Ramos (cell line): Measurements from ENCODE around the gene VENTX.
"Not testable (repeated sequence)": the region's sequence is repeated elsewhere in the genome, so short reads cannot be mapped to it uniquely, and the experiment has no call there.

Experiments used
- in situ Hi-C: fragments of 300-500 bp; cut with MboI; formaldehyde crosslinking; loops from one replicate; pipeline ENCODE4 v1.14.3; 2022; ENCODE audit warnings: low sequenced_read_pairs; ENCODE audit not compliant: unreplicated experiment

VENTX gene

DNA sequence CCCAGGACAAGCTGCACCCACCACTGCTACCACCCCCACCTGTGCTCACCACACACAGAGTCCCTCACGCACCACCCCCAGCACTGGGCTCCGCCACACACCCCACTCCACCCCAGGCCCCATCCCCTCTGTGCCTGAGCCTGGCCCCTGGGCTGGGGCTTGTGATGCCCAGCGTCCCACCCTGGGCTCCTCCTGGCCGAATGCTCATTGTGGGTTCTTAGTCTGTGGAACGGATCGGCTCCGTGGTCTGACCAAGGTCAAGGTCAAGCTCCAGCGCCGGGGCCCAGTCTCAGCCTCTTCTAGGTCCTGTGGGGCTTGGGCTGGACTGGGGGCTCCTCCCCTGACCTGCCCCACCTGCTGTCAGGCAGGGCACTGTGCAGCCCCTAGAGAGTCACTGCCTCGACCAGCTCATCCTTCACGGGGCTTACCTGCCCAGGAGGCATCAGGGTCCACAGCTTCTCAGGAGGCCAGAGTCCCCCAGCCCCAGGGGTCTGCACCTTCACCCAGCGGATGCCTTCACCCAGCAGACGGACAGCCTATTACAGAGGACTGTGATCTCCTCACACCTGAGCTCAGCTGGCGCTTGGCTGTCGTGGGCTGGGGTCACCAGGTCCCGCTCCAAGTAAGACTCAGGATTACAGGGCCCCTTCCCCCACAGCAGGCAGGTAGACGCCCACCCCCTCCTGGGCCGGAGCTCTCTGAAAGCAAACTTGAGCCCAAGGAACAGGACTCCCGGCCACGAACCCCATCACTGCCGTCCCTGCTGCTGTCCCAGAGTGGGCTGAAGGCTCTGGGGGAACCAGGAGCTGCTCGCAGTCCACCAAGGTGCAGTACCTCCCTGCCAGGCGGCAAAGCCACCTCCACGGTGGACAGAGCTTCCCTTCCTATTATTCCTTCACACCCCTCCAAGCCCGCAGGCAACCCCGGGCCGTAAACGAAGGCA lies 22.9 kb upstream of the VENTX start:
- in situ Hi-C loops = no loop called here

- in situ Hi-C loops = no loop called here
Observed at GRCh38 chr10:133215586-133215985, 22.1 kb upstream of the VENTX start.

- in situ Hi-C loops = no loop called here
Observed at GRCh38 chr10:133216776-133217175, 20.9 kb upstream of the VENTX start.

GRCh38 chr10:133217800-133218589 lies 19.7 kb upstream of the VENTX start:
- in situ Hi-C loops = no loop called here

- in situ Hi-C loops = no loop called here
Observed at GRCh38 chr10:133218891-133219290, 18.8 kb upstream of the VENTX start.

DNA sequence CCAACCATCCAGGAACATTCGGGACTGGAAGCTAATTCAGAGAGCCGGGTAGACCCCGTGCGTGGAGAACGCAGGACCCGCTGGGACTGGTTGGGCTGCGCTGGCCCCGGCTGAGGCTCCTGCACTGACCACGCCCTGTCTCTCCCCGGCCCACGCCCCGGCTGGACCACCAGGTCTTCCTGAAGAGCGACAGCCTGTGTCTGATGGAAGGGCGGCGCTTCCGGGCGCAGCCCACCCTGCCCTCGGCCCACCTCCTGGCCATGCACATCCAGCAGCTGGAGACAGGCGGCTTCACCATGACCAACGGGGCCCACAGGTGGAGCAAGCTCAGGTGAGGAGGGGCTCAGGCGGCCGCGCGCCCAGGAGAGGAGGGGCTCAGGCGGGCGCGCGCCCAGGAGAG lies 17.9 kb upstream of the VENTX start:
- in situ Hi-C loops = no loop called here

- in situ Hi-C loops = no loop called here
Observed at GRCh38 chr10:133221331-133221730, 16.3 kb upstream of the VENTX start.

DNA sequence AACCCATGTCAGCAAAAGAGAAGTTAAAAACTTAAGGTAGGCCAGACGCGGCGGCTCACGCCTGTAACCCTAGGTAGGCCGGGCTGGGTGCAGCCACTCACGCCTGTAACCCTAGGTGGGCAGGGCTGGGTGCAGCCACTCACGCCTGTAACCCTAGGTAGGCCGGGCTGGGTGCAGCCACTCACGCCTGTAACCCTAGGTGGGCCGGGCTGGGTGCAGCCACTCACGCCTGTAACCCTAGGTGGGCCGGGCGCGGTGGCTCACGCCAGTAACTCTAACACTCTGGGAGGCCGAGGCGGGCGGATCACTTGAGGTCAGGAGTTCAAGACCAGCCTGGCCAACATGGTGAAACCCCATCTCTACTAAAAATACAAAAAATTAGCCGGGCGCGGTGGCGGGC lies 15.9 kb upstream of the VENTX start:
- in situ Hi-C loops = not testable (repeated sequence)

DNA sequence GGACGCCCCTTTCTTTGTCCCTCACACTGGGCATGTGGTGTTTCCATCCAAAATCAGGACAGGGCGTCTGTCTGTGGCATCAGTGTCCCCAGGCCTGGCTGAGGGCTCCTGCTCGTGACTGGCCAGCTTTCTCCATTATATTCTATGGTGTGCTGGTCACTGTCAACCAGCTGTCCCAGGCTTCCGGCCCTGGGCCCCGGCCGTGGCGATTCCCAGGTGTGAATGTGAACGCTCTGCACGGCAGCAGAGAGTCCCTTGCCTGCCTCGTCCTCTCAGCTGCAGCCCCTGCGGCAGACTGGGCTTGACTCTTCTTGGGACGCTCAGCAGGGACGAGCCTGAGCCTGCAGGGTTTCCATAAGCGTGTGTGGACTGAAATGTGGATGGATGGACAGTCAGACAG lies 13.6 kb upstream of the VENTX start:
- in situ Hi-C loops = no loop called here

DNA sequence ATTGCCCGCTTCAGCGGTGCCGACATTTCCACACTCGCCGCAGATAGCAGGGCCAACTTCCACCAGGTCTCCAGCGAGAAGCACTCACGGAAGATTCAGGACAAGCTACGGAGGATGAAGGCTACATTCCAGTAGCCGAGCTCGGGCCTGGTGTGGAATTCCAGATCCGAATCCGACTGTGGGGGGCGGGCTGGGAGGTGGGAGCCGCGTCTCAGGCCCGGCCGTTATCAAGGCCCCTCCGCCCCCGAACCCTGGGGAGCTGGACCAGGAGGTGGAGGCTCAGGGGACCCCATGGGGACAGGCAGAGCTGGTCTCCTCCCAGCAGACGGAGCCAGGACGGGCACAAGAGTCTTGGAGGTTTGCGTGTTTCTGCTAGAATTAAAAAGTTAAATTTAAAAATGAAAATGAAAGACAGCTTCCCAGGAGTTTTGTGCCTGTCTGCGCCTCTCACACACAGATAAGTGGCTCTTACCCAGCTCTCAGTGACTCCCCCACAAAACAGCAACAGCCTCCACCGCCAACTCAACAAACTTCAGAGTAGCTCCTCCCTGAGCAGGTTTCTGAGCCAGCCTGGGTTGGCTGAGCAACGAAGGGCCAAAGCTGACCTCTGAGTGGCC lies 12.8 kb upstream of the VENTX start:
- in situ Hi-C loops = no loop called here

DNA sequence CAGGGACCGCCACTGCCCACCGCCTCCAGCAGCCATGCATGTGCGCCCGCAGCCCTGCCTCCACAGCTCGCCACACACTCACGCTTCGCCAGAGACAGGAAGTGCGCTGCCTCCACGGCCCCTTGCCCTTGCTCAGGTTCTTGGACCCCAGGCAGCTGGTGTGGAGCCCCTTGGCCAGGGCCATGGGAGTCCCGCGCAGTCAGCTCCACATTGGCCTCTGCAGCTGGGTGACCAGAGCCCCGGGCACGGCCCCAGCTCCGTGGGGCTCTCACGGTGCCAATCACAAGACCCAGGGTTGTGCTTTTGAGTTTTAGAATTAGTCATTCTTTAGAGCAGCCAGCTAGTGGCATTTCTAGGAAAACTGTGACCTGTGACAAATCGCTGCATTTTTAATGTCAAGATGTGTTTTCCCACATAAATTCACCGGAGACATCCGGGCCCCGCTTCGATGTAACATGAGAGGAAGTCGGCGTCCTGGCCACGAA lies 11.9 kb upstream of the VENTX start:
- in situ Hi-C loops = no loop called here

DNA sequence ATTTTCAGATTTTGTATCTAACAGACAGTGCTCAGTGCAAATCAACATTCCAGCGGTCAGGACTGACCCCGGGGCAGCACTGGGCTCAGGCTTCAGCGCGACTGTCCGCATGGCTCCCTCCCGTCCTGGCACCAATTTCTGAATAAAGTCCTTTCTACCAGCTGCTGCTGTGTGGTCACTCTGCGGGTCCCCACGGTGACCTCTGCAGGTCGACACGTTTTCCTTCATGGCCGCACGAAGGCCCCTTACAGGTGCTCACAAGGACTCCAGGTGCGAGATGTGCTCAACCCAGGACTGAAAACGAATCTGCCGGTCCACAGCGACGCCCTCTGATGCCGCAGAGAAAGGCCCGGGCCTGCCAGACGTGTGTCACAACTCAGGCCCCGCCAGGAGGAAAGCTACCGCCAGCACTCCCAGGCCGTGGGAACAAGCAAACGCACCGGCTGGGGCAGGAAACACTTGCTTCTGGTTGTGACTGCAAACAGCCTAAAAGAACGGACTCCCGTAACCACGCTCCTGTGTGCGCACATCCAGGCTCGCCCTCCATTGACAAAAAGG lies 11.3 kb upstream of the VENTX start:
- in situ Hi-C loops = no loop called here

GRCh38 chr10:133227256-133227655 lies 10.4 kb upstream of the VENTX start:
- in situ Hi-C loops = no loop called here

GRCh38 chr10:133229265-133230043 lies 8.2 kb upstream of the VENTX start:
- in situ Hi-C loops = no loop called here

DNA sequence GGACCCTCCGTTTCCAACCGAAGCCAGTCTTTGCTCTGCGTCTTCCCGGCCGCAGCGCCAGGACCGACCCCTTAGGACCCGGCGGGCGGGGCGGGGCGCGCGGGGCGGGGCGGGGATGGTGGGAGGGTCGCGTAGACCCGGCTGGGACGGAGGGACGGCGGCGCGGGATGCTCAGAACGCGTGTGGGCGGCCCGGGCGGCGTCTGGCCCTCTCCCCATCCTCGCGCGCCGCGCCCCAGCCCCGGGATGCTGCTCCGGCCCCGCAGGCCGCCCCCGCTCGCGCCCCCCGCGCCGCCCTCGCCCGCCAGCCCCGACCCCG lies 7.7 kb upstream of the VENTX start, which contains the start of gene UTF1:
Gene UTF1 (plus strand): TSS at position 174 of the 318 bp plus-strand sequence. CDS start 72 bp downstream, at position 246.
- in situ Hi-C loops = no loop called here

DNA sequence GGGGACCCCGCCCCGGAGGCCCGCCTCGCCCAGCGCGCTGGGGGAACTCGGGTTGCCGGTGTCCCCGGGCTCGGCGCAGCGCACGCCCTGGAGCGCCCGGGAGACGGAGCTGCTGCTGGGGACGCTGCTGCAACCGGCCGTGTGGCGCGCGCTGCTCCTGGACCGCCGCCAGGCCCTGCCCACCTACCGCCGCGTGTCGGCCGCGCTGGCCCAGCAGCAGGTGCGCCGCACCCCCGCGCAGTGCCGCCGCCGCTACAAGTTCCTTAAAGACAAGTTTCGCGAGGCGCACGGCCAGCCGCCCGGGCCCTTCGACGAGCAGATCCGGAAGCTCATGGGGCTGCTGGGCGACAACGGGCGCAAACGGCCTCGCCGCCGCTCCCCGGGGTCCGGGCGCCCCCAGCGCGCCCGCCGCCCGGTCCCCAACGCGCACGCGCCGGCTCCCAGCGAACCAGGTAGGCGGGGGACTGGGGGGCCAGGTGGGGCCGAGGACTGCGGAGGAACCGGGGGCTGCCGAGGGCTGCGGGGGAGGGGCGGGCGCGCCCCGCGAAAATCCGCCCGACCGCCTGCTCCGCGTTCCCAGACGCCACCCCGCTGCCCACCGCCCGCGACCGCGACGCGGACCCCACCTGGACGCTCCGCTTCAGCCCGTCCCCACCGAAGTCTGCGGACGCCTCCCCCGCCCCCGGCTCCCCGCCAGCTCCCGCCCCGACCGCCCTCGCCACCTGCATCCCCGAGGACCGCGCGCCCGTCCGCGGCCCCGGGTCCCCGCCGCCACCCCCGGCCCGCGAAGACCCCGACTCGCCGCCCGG lies 7.1 kb upstream of the VENTX start:
- in situ Hi-C loops = no loop called here

GRCh38 chr10:133231244-133231945 lies 6.3 kb upstream of the VENTX start:
- in situ Hi-C loops = no loop called here

DNA sequence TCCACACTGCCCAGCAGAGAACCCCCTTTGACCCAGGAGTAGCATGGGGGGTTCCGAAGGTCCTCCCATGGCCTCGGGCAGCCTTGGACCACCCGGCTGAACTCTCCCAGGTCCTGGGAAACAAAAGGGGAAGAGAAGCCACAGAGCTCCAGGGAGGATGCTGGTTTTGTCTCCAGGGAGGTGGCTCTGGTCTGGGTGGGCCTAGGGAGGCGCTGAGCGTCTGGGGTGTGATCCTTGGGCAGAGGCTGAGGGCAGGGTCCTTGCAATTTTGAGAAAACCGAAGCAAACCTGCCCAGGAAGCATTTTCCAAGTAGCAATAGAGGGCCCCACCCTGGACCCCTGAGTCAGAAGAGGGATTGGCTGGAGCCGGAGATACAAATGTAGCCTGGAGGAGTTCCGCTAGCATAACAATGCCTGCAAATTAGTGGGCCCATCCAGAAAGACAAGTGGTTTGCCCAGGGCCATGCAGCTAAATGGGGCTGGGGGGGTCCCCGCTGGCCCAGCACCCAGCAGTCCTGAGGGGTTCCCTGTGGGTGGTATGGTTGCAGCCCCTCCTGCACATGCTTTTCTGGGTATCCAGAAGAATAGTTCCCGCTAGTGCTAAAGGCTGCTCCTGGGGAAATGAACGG lies 5.6 kb upstream of the VENTX start:
- in situ Hi-C loops = no loop called here
